NCI-H2107 treated with DMSO at 0.1 percent for 48 hours (cell line): ENCODE measurements around the gene KRTAP20-1.

ENCODE experiments used
- DNase-seq: peaks from one replicate; lab custom pipeline; 2025; ENCODE audit not compliant: unreplicated experiment; lab: John Stamatoyannopoulos, UW

KRTAP20-1 gene

GRCh38 chr21:30642564-30642963 lies 26.3 kb downstream of the KRTAP20-1 start, which contains the start of gene KRTAP20-3:
Gene KRTAP20-3, plus strand, starts transcription at chr21:30642864.
- DNase-seq: no peak

GRCh38 chr21:30646904-30647414 lies 30.7 kb downstream of the KRTAP20-1 start:
- no peak for DNase-seq

- no peak for DNase-seq
Observed at GRCh38 chr21:30652891-30653290, 36.7 kb downstream of the KRTAP20-1 start.
